Amygdala (tissue), 56 donors: ENCODE measurements around the gene RHNO1.
"Not testable (repeated sequence)": the region's sequence is repeated elsewhere in the genome, so short reads cannot be mapped to it uniquely, and the experiment has no call there.

Source experiments
- DNase-seq, 56 donors: peaks; one replicate each; lab custom pipeline; 2025; lab: John Stamatoyannopoulos, UW

The RHNO1 gene

DNA sequence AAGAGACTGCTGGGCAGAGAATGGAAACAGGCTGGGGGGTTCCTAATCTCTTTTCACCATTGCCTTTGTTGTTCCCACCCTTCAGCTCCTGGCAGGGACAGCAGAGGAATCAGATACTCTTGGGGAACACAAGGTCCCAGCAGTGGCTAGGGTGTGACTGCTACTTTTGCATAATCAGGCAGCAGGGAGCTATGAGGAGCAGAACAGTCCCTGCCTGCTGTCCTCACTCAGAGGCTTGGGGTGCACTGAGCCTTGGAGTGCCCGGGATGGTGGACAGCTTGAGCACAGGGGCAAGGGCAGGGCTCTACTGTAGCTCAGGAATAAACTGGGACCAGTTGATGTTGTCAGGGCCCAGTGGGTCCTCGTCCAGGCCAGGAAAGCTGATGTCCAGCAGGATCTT lies 18.7 kb upstream of the RHNO1 start:
- no peak for DNase-seq

- no peak for DNase-seq
Measured at GRCh38 chr12:2858944-2859421, 18.0 kb upstream of the RHNO1 start.

GRCh38 chr12:2860170-2860569 lies 16.9 kb upstream of the RHNO1 start:
- DNase-seq, result no peak

GRCh38 chr12:2862876-2863275 lies 14.1 kb upstream of the RHNO1 start:
- DNase-seq, result no peak

DNA sequence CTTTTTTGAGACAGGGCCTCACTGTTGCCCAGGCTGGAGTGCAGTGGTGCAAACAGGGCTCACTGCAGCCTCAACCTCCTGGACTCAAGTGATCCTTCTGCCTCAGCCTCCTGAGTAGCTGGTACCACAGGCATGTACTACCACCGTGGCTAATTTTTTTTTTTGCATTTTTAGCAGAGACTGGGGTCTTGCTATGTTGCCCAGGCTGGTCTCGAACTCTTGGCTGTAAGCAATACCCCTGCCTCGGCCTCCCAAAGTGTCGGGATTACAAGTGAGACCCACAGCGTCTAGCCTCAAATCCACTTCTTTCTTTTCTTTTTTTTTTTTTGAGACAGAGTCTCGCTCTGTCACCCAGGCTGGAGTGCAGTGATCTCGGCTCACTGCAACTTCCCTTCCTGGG lies 13.6 kb upstream of the RHNO1 start:
- not testable (repeated sequence) for DNase-seq

GRCh38 chr12:2864198-2864597 lies 12.8 kb upstream of the RHNO1 start:
- DNase-seq, result peak in 1 of 56 donors; percentile 2

DNA sequence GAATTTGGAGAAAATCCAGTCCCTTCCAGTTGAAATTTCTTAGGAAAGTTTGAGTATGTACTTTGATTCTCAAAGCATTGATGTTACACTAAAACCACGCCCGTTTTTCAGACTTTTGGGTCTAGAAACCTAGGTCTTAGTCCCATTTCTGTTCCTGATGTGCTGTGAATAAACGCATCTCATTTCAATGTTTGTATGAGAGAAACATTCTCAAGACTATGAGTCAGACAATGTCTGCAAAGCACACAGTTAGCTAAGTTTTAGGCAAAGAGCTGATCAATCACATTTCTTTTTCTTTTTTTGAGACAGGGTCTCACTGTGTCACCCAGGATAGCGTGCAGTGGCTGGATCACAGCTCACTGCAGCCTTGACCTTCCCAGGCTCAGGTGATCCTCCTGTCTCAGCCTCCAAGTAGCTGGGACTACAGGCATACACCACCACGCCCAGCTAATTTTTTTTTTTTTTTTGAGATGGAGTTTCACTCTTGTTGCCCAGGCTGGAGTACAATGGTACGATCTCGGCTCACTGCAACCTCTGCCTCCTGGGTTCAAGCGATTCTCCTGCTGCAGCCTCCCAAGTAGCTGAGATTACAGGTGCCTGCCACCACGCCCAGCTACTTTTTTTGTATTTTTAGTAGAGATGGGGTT lies 7.9 kb upstream of the RHNO1 start:
- not testable (repeated sequence) for DNase-seq

DNA sequence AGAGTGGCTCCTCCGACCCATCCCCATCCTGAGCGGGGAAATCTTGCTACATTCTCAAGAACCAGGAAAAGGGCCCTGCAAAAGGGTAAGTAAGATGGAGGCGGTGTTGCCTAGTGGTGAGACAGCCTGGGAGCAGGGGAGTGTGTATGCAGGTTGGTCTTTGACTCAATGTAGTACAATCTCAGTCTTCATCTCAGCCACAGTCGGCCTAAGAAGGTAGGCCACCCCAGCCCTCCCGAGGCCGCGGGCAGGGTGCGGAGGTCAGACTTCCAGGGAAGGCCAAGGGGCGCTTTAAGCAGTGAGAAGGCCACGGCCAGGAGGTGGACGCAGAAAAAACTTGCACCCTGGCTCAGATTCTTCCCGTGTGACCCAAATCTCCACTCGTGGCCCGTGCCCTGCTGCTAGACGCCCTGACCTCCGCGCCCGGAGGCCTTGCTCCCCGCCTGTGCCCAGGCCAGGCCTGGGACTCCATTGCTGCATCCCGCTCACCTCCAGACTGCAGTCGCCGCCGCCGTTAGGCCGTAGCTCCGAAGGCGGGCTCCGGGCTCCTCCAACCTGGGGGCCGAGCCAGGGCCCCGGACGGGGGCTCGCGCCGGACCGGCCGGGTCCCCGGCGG lies 484 bp upstream of the RHNO1 start:
- DNase-seq, result no peak

DNA sequence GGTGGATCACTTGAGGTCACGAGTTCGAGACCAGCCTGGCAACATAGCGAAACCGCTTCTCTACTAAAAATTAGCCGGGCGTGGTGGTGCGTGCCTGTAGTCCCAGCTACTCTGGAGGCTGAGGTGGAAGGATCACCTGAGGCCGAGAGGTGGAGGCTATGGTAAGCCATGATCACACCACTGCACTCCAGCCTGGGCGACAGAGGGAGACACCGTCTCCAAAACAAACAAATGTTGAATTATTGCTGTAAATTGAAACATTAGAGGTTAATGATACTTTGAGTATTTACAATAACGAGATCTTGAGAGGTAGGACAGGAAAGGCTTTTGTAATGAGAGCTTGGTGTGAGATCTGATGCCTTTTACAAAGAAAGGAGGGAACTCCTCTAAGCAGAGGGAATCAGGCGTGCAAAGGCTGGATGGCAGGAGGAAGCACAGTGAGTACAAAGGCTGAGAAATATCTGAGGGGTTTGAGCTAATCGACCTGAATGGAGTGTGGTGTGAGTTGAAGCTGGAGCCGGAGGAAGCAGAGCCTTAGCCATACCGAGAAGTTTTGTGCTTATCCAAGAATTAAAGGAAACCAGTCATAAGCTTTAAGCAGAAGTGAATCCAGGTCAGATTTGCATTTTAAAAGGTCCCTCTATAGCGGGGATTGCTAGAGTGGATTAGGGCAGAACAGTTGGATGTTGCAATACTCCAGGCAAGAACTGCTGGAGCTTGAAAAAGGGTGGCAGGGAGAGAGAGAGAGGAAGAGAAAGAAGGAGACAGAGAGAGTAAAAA lies 1.1 kb downstream of the RHNO1 start:
- DNase-seq, result peak in 2 of 56 donors; percentile 11 to 27

GRCh38 chr12:2879853-2880252 lies 2.8 kb downstream of the RHNO1 start:
- no peak for DNase-seq

- no peak for DNase-seq
Measured at GRCh38 chr12:2884810-2885209, 7.8 kb downstream of the RHNO1 start.

- DNase-seq, result no peak
Measured at GRCh38 chr12:2886768-2887450, 9.9 kb downstream of the RHNO1 start.

GRCh38 chr12:2890001-2890387 lies 13.0 kb downstream of the RHNO1 start:
- DNase-seq, result no peak

DNA sequence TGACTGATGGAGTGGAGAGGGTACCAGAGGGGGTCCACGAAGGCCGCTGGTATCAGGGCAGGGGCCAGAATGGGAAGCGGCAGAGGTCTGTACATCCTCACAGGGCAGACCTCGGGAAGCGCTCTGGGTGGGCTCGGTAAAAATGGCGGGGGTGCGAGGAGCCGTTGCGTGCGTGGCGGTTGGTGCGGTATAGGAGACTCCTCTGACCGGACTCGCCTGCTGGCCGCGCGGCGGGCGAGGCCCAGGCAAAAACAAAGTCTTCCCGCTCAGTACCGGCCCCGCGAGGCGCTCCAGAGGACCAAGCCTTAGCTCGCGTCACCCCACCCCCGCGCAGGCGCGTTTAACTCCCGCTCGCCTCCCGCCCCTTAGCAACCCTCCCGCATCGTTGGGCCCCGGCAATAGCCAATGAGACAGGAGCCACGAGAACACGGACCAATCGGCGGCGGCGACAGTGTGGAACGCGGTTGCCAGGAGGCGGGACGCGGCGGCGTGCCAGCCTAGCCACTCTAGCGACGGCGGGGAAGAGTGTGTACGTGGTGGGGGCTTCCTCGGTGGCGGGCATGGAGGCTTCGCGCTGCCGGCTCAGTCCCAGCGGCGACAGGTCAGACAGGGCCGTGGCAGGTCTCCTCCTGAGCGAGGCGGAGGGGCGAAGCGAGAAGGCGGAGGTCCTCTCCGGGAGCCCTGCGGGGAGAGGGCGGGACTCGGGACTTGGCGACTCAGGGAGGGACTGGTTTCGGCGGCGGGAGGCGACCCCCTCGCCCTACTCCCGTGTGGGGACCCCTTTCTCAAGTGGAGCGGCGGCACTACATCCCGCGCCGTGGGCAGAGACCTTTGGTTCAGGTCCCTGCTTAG lies 13.6 kb downstream of the RHNO1 start, which contains the start of gene TULP3:
TULP3 (plus strand) TSS at position 504 of the 852 bp plus-strand sequence; CDS start at position 561, 57 bp downstream.
- peak; percentile 92 to 100 (median 98) for DNase-seq

GRCh38 chr12:2891240-2892053 lies 14.4 kb downstream of the RHNO1 start:
- peak in 39 of 56 donors; percentile 17 to 79 (median 54) for DNase-seq

DNA sequence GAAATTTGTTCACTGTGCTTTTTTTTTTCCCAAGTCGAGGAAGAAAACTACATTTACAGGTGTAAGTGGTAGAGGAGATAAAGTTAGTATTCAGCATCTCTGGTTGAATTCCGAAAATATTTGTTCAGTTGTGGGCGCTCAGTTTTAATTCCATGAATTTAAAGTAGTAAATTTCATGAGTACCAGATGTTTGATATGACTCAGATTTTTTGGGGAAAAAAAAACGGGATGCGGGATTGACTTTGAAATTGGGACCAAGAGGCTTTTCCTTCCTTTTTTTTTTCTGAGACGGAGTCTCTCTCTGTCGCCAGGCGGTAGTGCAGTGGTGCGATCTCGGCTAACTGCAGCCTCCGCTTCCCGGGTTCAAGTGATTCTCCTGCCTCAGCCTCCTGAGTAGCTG lies 15.2 kb downstream of the RHNO1 start:
- DNase-seq, result no peak

DNA sequence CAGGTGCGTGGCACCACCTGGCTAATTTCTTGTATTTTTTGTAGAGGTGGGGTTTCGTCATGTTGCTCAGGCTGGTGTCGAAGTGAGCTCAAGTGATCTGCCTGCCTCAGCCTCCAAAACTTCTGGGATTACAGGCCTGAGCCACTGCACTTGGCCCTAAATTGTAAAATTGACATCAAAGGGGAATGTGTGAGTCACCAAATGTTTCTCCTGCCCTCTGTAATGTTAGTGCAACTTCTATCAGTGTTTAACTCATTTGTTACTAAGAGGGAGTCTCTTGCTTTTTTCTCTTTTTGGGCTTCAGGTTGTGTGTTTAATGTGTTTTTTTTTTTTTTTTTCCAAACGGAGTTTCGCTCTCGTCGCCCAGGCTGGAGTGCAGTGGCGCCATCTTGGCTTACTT lies 16.0 kb downstream of the RHNO1 start:
- DNase-seq, result no peak

DNA sequence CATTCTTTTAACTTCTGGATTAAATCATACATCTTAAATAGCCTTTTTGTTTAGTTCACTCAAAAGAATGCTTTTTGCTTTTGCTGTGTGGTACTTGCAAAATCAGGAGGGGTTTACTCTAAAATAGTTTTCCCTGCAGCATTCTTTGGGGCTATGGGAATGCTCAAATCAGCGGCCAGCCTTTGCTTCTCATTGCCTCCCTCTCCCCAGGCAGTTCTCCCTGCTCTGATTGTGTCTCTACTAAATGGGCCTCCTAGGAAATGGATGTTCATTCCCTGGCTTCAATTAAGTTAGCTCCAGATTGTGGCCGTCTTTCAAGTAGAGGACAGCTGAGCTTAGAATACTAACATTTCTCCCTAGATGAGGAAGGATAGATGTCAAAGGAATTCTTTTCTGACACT lies 18.0 kb downstream of the RHNO1 start:
- DNase-seq, result peak in 3 of 56 donors; percentile 5 to 9 (median 8)

- DNase-seq, result no peak
Measured at GRCh38 chr12:2895511-2895910, 18.5 kb downstream of the RHNO1 start.
